Retinal pigment epithelial cell (primary cell): Measurements from ENCODE around the gene MOGAT2.
"Not testable (repeated sequence)": the region's sequence is repeated elsewhere in the genome, so short reads cannot be mapped to it uniquely, and the experiment has no call there.

Source experiments
- DNase-seq: peaks from one replicate; pipeline ENCODE4 v3.0.0-alpha.2; 2010; ENCODE audit warnings: low read depth
- H3K4me3 ChIP-seq: 2 replicates; pipeline ENCODE4 v1.5.1; 2011; ENCODE audit warnings: mild to moderate bottlenecking, low read length, control low read depth, moderate library complexity
- CTCF ChIP-seq: conservative IDR thresholded peaks from 2 replicates; pipeline ENCODE4 v1.5.1; 2011; ENCODE audit warnings: low read depth, low read length, control low read depth, inconsistent platforms

The MOGAT2 gene

GRCh38 chr11:75743711-75744563, 26.3 kb downstream of the MOGAT2 start:
- no peak for TF ChIP-seq CTCF
- DNase-seq: no peak

GRCh38 chr11:75745807-75746206, 28.2 kb downstream of the MOGAT2 start:
- no peak for DNase-seq
- no peak overlapping the region for H3K4me3 ChIP-seq

More at GRCh38 chr11:75743711-75744563, 26.3 kb downstream of the MOGAT2 start:
- H3K4me3 ChIP-seq: no peak overlapping the region

GRCh38 chr11:75748729-75749273, 31.2 kb downstream of the MOGAT2 start:
- not testable (repeated sequence) for H3K4me3 ChIP-seq, DNase-seq

More at GRCh38 chr11:75745807-75746206, 28.2 kb downstream of the MOGAT2 start:
- no peak for TF ChIP-seq CTCF

GRCh38 chr11:75754933-75755332, 37.3 kb downstream of the MOGAT2 start:
- DNase-seq, H3K4me3 ChIP-seq: not testable (repeated sequence)

DNA sequence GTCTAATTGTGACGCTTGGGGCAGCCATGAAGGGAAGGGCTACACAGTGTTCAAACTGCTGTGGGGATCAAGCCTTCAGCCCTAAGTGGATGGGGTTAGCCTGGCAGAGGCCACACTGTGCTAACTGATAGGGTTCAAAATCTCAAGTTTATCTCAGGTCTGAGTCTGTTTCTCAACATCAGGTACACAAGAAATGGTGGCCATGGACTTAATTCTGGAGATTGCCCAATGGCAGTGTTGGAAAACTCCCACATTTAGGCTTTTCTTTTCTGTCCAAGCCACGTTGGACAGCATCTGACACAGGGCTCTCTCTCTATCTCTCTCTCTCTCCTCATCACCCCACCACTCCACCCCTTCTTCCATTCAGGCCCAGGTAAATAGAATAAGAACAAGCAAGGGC, 40.0 kb downstream of the MOGAT2 start:
- TF ChIP-seq CTCF: no peak
- no peak for DNase-seq
- no peak overlapping the region for H3K4me3 ChIP-seq

DNA sequence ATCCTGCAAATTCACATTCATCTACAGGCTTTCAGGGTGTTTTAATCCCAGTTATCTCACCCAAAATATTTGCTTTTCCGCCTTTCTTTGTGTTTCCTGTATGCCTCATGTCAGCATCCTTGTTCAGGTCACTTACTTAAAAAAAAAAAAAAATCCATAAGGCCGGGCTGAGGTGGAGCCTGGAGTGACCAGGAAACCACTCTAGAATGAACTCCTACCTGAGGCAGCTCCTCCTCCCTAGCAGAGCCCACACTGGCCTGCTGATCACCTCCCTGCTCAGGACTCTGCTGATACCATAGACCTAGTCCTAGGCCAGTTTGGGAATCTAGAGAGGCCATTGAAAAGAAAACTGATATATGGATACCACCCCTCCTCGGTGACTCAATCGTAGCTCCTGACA, 42.2 kb downstream of the MOGAT2 start:
- no peak for TF ChIP-seq CTCF
- no peak for DNase-seq
- H3K4me3 ChIP-seq: no peak overlapping the region

DNA sequence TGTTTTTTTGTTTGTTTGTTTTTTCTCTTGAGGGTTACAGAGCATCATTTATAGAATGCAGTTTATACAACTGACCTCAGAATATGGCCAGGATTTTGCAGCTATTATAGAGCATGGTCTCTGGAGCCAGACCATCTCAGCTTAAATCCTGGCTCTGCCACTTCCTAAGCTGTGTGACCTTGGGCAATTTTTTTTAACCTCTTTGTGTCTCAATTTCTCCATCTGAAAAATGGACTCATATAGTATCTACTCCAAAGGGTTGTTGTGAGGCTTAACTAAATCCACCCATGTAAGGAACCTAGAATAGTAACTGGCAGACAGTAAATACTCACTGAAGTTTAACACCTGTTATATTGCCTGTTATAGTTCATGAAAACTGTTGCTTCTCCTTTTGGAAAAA, 42.6 kb downstream of the MOGAT2 start:
- no peak overlapping the region for H3K4me3 ChIP-seq
- TF ChIP-seq CTCF: no peak
- no peak for DNase-seq
